Mucosa of rectum (tissue), 2 donors: ENCODE data around the gene LRRC10B.

ENCODE experiments used
- H3K27ac ChIP-seq, 2 donors: one replicate each; pipeline ENCODE4 v1.7.0; 2013; ENCODE audit warnings: inconsistent platforms in 2 of 2, low read depth in 2 of 2, low read length in 2 of 2
- H3K27me3 ChIP-seq, 2 donors: one replicate each; pipeline ENCODE4 v1.7.0; 2013; ENCODE audit warnings: low read length in 2 of 2; ENCODE audit not compliant: control insufficient read depth in 2 of 2, insufficient read depth in 2 of 2
- H3K36me3 ChIP-seq, 2 donors: one replicate each; pipeline ENCODE4 v1.7.0; 2013; ENCODE audit warnings: low read length in 2 of 2; ENCODE audit not compliant: control insufficient read depth in 2 of 2, insufficient read depth in 2 of 2
- H3K4me1 ChIP-seq, 2 donors: one replicate each; pipeline ENCODE4 v1.7.0; 2013; ENCODE audit warnings: low read length in 2 of 2, mild to moderate bottlenecking in 1 of 2; ENCODE audit not compliant: control insufficient read depth in 2 of 2, insufficient read depth in 2 of 2
- H3K4me3 ChIP-seq, 2 donors: one replicate each; pipeline ENCODE4 v1.7.0; 2013; ENCODE audit warnings: low read length in 2 of 2
- H3K9ac ChIP-seq, 2 donors: one replicate each; pipeline ENCODE4 v1.7.0; 2013; ENCODE audit warnings: low read length in 2 of 2, low read depth in 1 of 2, mild to moderate bottlenecking in 1 of 2
- H3K9me3 ChIP-seq, 2 donors: one replicate each; pipeline ENCODE4 v1.7.0; 2013; ENCODE audit warnings: low read length in 2 of 2; ENCODE audit not compliant: control insufficient read depth in 2 of 2
- donor health status: healthy.
- donor health status: Normal muscosa, but diverticular disease.

Gene LRRC10B

DNA sequence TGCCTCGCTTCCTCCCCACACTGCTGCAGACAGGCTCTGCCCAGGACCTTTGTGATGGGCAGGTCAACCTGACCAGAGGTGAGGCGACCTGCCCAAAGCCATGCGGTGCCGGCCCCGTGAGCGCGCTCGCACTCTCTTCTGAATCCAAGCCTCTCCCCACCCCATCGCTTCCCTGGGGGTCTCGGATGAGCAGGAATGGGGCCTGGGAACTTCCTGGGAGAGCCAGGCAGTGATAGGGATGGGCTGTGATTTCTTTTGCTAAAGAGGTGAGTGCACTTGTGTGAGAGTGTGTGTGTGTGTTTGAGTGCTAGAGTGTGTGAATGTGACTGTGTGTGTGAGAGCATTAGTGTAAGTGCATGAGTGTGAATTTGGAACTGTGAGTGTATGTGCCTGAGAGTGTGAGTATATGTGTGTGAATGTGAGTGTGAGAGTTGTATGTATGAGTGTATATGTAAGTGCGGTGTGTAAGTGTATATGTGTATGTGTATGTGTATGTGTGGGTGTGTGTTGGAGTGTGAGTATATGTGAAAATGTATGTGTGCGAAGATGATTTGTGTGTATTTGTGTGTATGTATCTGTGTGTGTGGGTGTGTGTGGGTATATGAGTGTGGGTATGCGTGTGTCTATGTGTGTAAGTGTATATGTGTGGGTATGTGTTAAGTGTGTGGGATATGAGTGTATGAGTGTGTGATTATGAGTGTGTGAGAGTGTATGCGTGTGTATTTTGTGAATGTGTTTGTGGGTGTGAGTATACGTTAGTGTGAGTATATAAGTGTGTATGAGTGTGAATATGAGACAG is 11.7 kb upstream of the LRRC10B start:
- no peaks in the 10 kb centered on the region for H3K36me3 ChIP-seq
- H3K9me3 ChIP-seq, result no peaks in the 10 kb centered on the region
- H3K27ac ChIP-seq, result no peak overlapping the region
- H3K4me1 ChIP-seq, result no peaks in the 10 kb centered on the region
- H3K9ac ChIP-seq, result no peak overlapping the region
- H3K27me3 ChIP-seq, result no peaks in the 10 kb centered on the region
- no peak overlapping the region for H3K4me3 ChIP-seq

DNA sequence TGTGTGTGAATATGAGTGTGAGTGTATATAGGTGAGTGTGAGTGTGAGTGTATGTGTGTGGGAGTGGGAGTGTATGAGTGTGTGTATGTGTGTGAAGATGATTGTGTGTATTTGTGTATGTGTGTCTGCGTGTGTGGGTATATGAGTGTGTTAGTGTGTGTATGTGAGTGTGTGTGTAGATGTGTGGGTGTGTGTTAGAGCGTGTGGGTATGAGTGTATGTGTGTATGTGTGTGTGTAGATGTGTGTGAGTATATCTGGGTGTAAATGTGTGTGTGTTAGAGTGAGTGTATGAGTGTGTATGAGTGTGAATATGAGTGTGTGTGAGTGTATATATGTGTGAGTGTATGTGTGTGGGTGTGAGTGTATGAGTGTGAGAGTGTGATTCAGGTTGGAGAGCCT is 11.1 kb upstream of the LRRC10B start:
- Histone ChIP-seq H3K4me1 (no peaks in the 10 kb centered on the region), H3K9me3 (no peaks in the 10 kb centered on the region), H3K27me3 (no peaks in the 10 kb centered on the region), H3K36me3 (no peaks in the 10 kb centered on the region), H3K9ac (no peak overlapping the region), H3K4me3 (no peak overlapping the region), H3K27ac (no peak overlapping the region)

DNA sequence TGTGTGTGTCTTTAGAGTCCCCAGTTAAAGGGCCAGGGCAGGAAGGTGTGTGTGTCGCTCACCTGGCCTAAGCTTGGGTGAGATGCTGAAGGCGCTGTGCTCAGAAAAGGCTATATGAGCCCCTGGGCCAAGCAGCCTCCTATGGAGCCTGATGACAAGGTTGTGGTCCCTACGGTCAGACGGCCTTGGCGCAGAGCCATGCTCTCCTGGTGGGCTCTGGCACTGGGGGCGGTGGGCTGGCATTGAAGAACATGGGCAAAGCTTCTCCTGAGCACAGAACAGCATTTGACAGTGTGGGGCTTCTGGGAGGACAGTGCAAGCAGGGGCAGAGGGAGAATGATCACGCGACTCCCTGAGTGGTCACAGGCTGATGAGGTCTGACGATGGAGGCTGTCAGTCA is 10.7 kb upstream of the LRRC10B start:
- Histone ChIP-seq H3K9me3 (no peaks in the 10 kb centered on the region), H3K36me3 (no peaks in the 10 kb centered on the region), H3K9ac (no peak overlapping the region), H3K27ac (no peak overlapping the region), H3K4me1 (no peaks in the 10 kb centered on the region), H3K27me3 (no peaks in the 10 kb centered on the region), H3K4me3 (no peak overlapping the region)

- Histone ChIP-seq H3K4me3 (no peak overlapping the region), H3K4me1 (no peaks in the 10 kb centered on the region), H3K36me3 (no peaks in the 10 kb centered on the region), H3K27me3 (no peaks in the 10 kb centered on the region), H3K9ac (no peak overlapping the region), H3K9me3 (no peaks in the 10 kb centered on the region), H3K27ac (no peak overlapping the region)
Measured at GRCh38 chr11:61498767-61499341, 9.7 kb upstream of the LRRC10B start.

GRCh38 chr11:61499816-61500491 is 8.6 kb upstream of the LRRC10B start:
- no peak overlapping the region for H3K9ac ChIP-seq
- H3K9me3 ChIP-seq, result no peaks in the 10 kb centered on the region
- H3K36me3 ChIP-seq, result no peaks in the 10 kb centered on the region
- no peak overlapping the region for H3K27ac ChIP-seq
- H3K4me1 ChIP-seq, result no peaks in the 10 kb centered on the region
- no peak overlapping the region for H3K4me3 ChIP-seq
- H3K27me3 ChIP-seq, result peaks cover 0 to 2% of the 10 kb centered on the region in 2 donors

DNA sequence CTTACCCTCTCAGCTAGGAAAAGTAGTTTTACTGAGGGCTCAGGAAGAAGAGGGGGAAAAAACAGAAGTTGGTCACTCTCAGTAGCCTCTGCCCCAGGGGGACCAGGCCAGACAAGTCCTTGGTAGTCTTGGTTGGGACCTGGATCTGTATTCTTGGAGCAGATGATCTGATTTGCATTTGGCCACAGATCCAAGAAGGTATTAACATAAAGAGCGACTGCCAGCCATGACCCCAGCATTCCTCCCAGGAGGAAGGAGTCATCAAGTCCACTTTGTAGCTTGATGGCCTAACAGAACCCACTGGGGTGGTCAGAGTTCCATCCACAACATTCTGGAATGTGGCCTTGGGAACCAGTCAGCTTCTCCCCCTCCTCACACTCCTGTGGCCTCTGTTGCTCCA is 6.0 kb upstream of the LRRC10B start:
- no peaks in the 10 kb centered on the region for H3K4me1 ChIP-seq
- H3K4me3 ChIP-seq, result no peak overlapping the region
- H3K9ac ChIP-seq, result no peak overlapping the region
- peaks cover 4 to 7% of the 10 kb centered on the region in 2 donors for H3K27me3 ChIP-seq
- no peaks in the 10 kb centered on the region for H3K9me3 ChIP-seq
- H3K27ac ChIP-seq, result no peak overlapping the region
- H3K36me3 ChIP-seq, result no peaks in the 10 kb centered on the region

DNA sequence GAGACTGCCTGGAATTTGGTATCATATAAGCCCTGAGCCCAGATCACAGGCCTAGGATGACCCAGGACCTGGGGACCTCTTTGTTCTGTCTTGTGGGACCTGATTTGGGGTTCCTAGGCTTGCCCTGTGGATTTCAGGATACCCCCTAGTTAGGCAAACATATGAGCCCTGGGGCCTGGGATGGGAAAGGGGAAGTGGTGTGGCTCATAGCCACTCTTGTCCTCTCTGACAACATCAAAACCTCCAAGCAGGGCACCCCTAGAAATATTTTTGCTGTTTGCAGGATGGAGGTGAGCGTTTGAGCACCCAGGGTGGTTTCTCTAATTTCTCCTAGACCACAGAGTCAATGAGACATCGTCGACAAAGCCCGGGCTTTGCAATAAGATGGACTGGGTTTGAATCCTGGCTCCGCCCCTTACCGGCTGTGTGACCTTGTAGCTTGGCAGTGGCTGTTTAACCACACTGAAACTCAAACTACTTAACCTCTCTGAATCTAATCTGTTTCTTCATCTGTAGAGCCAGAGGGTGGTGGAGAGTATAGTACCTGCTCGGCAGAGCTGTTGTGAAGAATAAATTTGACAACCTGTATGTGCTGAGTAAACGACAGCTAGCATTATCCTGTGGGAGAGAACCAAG is 5.3 kb upstream of the LRRC10B start:
- Histone ChIP-seq H3K4me3 (no peak overlapping the region), H3K4me1 (peaks cover 6% of the 10 kb centered on the region in 2 donors), H3K9me3 (no peaks in the 10 kb centered on the region), H3K9ac (no peak overlapping the region), H3K36me3 (no peaks in the 10 kb centered on the region), H3K27me3 (peaks cover 11 to 13% of the 10 kb centered on the region in 2 donors), H3K27ac (no peak overlapping the region)

GRCh38 chr11:61505106-61505505 is 3.4 kb upstream of the LRRC10B start:
- H3K9me3 ChIP-seq, result no peaks in the 10 kb centered on the region
- H3K27me3 ChIP-seq, result peaks cover 11 to 14% of the 10 kb centered on the region in 2 donors
- no peak overlapping the region for H3K27ac ChIP-seq
- peaks cover 13 to 16% of the 10 kb centered on the region in 2 donors for H3K4me1 ChIP-seq
- H3K4me3 ChIP-seq, result no peak overlapping the region
- no peaks in the 10 kb centered on the region for H3K36me3 ChIP-seq
- no peak overlapping the region for H3K9ac ChIP-seq

GRCh38 chr11:61505640-61506155 is 2.9 kb upstream of the LRRC10B start:
- H3K36me3 ChIP-seq, result no peaks in the 10 kb centered on the region
- H3K27ac ChIP-seq, result no peak overlapping the region
- no peak overlapping the region for H3K4me3 ChIP-seq
- peaks cover 11 to 14% of the 10 kb centered on the region in 2 donors for H3K27me3 ChIP-seq
- no peak overlapping the region for H3K9ac ChIP-seq
- H3K9me3 ChIP-seq, result no peaks in the 10 kb centered on the region
- H3K4me1 ChIP-seq, result peaks cover 13 to 16% of the 10 kb centered on the region in 2 donors
